B cell (primary cell): ENCODE measurements around the gene WFS1. TPM values are rescaled to one million over a fixed set of nuclear protein-coding genes. Genes with fewer than 3 reads are reported as not detected.

Experiments used
- ATAC-seq: fragments of 200-7000 bp; cut with Tn5 transposase; one replicate; pipeline ENCODE4 v1.10.0; 2021; ENCODE audit warnings: low read depth, mild to moderate bottlenecking, moderate number of reproducible peaks, moderate library complexity
- CTCF ChIA-PET: fragments of 350-600 bp; sonication (Branson Sonifier 250); formaldehyde crosslinking; loops from one replicate; lab custom pipeline; 2021; ENCODE audit warnings: antibody characterized with exemption, inconsistent platforms; lab: Charles Lee
- POLR2A ChIA-PET: fragments of 350-600 bp; sonication (Branson Sonifier 250); formaldehyde crosslinking; loops from one replicate; lab custom pipeline; 2021; ENCODE audit warnings: antibody characterized with exemption; lab: Charles Lee
- DNase-seq: peaks from one replicate; pipeline ENCODE4 v3.0.0; 2013
- H2AFZ ChIP-seq: 2 replicates; pipeline ENCODE4 v1.6.1; 2012; ENCODE audit warnings: mild to moderate bottlenecking, low read depth, low read length; ENCODE audit not compliant: insufficient read depth, poor library complexity, severe bottlenecking
- H3K27ac ChIP-seq, 2 donors: 1 replicate in 1 of 2; 2 replicates in 1 of 2; pipeline ENCODE4 v1.5.1; 2012 to 2013; ENCODE audit warnings: low read length in 2 of 2, mild to moderate bottlenecking in 2 of 2, moderate library complexity in 1 of 2
- H3K27me3 ChIP-seq, 4 experiments: fragments of 200-600 bp in 1 of 4; sonication (generic) in 1 of 4; replicated peaks in 1 of 4; 1 replicate in 2 of 4; 2 replicates in 2 of 4; pipeline versions ENCODE4 v1.6.1 to v1.7.0; 2013 to 2016; ENCODE audit warnings: low read length in 3 of 4, mild to moderate bottlenecking in 2 of 4, mixed read lengths in 1 of 4, moderate library complexity in 1 of 4; ENCODE audit not compliant: insufficient read depth in 4 of 4, control insufficient read depth in 3 of 4; ENCODE audit errors: control extremely low read depth in 1 of 4
- H3K36me3 ChIP-seq, 2 experiments: replicated peaks in 1 of 2; 1 replicate in 1 of 2; 2 replicates in 1 of 2; pipeline versions ENCODE4 v1.6.1 to v1.7.1; 2013; ENCODE audit warnings: low read length in 1 of 2; ENCODE audit not compliant: insufficient read depth in 2 of 2, control insufficient read depth in 1 of 2; ENCODE audit errors: control extremely low read depth in 1 of 2, extremely low read depth in 1 of 2
- H3K4me1 ChIP-seq, 2 donors: fragments of 200-600 bp in 1 of 2; sonication (generic) in 1 of 2; 1 replicate in 1 of 2; 2 replicates in 1 of 2; pipeline versions ENCODE4 v1.5.1 to v1.6.1; 2013 to 2017; ENCODE audit warnings: low read length in 2 of 2; ENCODE audit not compliant: control insufficient read depth in 2 of 2, insufficient read depth in 2 of 2
- H3K4me2 ChIP-seq: replicated peaks from 2 replicates; pipeline ENCODE3; 2012; ENCODE audit warnings: mild to moderate bottlenecking, low read depth, low read length; ENCODE audit not compliant: poor library complexity, severe bottlenecking
- H3K4me3 ChIP-seq, 5 experiments: fragments of 200-600 bp in 1 of 5; sonication (generic) in 1 of 5; 1 replicate in 3 of 5; 2 replicates in 2 of 5; pipeline versions ENCODE4 v1.5.1 to v1.7.0; 2011 to 2016; ENCODE audit warnings: low read length in 4 of 5, mild to moderate bottlenecking in 4 of 5, low read depth in 2 of 5, control low read depth in 1 of 5, moderate library complexity in 1 of 5; ENCODE audit not compliant: insufficient read depth in 1 of 5; ENCODE audit errors: control extremely low read depth in 1 of 5, extremely low read depth in 1 of 5
- H3K79me2 ChIP-seq: fragments of 200-600 bp; sonication (generic); one replicate; pipeline ENCODE4 v1.6.0; 2016; ENCODE audit warnings: low read length; ENCODE audit not compliant: control insufficient read depth, insufficient read depth
- H3K9ac ChIP-seq: fragments of 200-600 bp; sonication (generic); 2 replicates; pipeline ENCODE4 v1.6.1; 2017; ENCODE audit warnings: mild to moderate bottlenecking, low read length, moderate library complexity
- H3K9me3 ChIP-seq, 3 donors: one replicate each; pipeline versions ENCODE4 v1.6.1 to v1.7.1; 2013; ENCODE audit warnings: low read length in 2 of 3; ENCODE audit not compliant: control insufficient read depth in 2 of 3, insufficient read depth in 1 of 3; ENCODE audit errors: control extremely low read depth in 1 of 3
- H4K20me1 ChIP-seq: 2 replicates; pipeline ENCODE4 v1.6.0; 2012; ENCODE audit warnings: mild to moderate bottlenecking, low read length; ENCODE audit not compliant: insufficient read depth, control insufficient read depth, poor library complexity, severe bottlenecking
- H3K27ac Mint-ChIP-seq: one replicate; pipeline ENCODE4 v1.8.0; 2021; ENCODE audit warnings: mixed read lengths
- H3K27me3 Mint-ChIP-seq: one replicate; pipeline ENCODE4 v1.8.0; 2021; ENCODE audit warnings: mixed read lengths
- H3K4me1 Mint-ChIP-seq: one replicate; pipeline ENCODE4 v1.8.0; 2021; ENCODE audit warnings: mixed read lengths
- H3K4me3 Mint-ChIP-seq: one replicate; pipeline ENCODE4 v1.8.0; 2021; ENCODE audit warnings: mixed read lengths
- H3K9me3 Mint-ChIP-seq: one replicate; pipeline ENCODE4 v1.8.0; 2022; ENCODE audit warnings: mixed read lengths; ENCODE audit not compliant: insufficient read depth
- EZH2 ChIP-seq: IDR thresholded peaks from 2 replicates; pipeline ENCODE4 v1.6.1; 2012; ENCODE audit warnings: borderline replicate concordance, low read depth, mild to moderate bottlenecking, moderate library complexity, low read length; ENCODE audit not compliant: insufficient read depth, poor library complexity, severe bottlenecking
- WGBS: methylation state at CpG from one replicate; pipeline ENCODE4 v1.1.5; 2013; ENCODE audit warnings: missing lambda C conversion rate; ENCODE audit not compliant: insufficient coverage; 5-methylcytosine and 5-hydroxymethylcytosine counted together
- intact Hi-C: fragments of 100-400 bp; cut with micrococcal nuclease; formaldehyde crosslinking; loops from one replicate; pipeline ENCODE4 v1.10.0; 2022
- polyA plus RNA-seq: library from polyadenylated mRNA; depleted of rRNA; stranded (reverse); fragments of >200 nt; gene quantifications from 2 replicates; pipeline ENCODE4 v1.2.3, GENCODE V29; 2012
- total RNA-seq, 2 donors: library from RNA; stranded (reverse); fragments of 120-200 nt in 1 of 2; gene quantifications; 1 replicate in 1 of 2; 2 replicates in 1 of 2; pipeline versions ENCODE4 v1.2.3 to v1.2.4, GENCODE V29; 2013 to 2022
- TF ChIP-seq, protein P1 (sequence below): fragments of 200-600 bp; IDR thresholded peaks from one replicate; pipeline ENCODE4 v1.8.0; 2022; ENCODE audit warnings: antibody characterized with exemption, mild to moderate bottlenecking

WFS1 gene
- total and polyA plus RNA-seq, 2 donors (not counting 1 experiment from before 2014, with no cell fraction given), result 5.8 to 6.7 TPM

DNA sequence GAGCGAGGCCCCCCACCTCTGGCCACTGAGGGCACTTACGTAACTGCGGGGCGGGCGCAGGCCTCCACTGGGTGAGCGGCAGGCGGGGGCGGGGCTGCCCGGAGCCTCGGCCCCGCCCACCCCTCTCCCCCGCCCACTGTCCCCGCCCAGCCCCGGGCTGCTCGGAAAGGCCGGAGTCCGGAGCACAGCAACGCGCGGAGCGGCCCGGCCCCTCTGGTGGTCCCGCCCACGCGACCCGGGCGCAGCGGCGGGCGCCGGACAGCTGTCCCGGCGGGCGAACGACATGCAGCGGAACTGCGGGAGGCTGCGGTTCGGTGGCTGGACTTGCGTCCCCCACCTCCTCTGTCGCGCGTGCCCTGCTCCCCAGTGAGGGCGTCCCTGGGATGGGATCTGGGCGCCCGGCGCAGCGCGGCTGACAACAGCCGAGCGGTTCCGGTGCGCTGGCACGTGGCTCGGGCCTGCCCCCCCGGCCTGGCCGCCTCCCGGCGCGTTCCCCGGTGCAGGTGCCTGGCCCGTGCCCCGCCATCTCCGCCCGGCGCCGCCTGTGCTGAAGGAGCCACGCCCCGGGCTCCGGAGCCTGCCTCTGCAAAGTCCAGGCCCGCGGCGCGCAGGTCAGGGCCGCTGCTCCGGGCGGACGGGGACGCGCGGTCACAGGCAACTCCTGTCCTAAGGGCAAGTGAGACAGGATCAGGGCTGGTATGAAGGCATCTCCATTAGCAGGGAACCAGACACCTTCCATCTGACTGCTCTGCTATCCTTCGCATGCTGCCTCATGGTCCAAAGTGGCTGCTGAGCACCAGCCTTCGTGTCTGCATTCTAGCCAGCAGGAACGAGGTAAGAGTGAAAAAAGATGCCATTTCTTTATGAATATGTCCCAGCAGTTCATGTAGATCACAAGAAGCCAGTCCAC is 47.5 kb upstream of the WFS1 start:
- Histone ChIP-seq H3K9me3 (peaks cover 2 to 20% (median 6%) of the 10 kb centered on the region in 3 donors), H2AFZ (no peak overlapping the region), H3K27me3 (peaks cover 0 to 38% (median 17%) of the 10 kb centered on the region in 4 experiments), H3K27ac (no peak overlapping the region), H3K4me2 (no peak overlapping the region), H3K79me2 (no peaks in the 10 kb centered on the region), H3K36me3 (no peaks in the 10 kb centered on the region), H3K9ac (no peak overlapping the region), H4K20me1 (no peaks in the 10 kb centered on the region), H3K4me1 (peaks cover 0 to 5% of the 10 kb centered on the region in 2 donors), H3K4me3 (no peak overlapping the region)
- Mint-ChIP-seq H3K27me3 (peaks cover 53% of the 10 kb centered on the region), H3K9me3 (no peaks in the 10 kb centered on the region), H3K4me1 (no peaks in the 10 kb centered on the region), H3K4me3 (no peak overlapping the region), H3K27ac (no peak overlapping the region)
- WGBS, result 27% methylated on average over 72 of the region's 84 CpGs
- ChIA-PET POLR2A (no interaction called here), CTCF (no interaction called here)
- intact Hi-C loops, result no loop called here
- ATAC-seq (peak; percentile 45), DNase-seq (no peak)
- TF ChIP-seq, protein P1, sequence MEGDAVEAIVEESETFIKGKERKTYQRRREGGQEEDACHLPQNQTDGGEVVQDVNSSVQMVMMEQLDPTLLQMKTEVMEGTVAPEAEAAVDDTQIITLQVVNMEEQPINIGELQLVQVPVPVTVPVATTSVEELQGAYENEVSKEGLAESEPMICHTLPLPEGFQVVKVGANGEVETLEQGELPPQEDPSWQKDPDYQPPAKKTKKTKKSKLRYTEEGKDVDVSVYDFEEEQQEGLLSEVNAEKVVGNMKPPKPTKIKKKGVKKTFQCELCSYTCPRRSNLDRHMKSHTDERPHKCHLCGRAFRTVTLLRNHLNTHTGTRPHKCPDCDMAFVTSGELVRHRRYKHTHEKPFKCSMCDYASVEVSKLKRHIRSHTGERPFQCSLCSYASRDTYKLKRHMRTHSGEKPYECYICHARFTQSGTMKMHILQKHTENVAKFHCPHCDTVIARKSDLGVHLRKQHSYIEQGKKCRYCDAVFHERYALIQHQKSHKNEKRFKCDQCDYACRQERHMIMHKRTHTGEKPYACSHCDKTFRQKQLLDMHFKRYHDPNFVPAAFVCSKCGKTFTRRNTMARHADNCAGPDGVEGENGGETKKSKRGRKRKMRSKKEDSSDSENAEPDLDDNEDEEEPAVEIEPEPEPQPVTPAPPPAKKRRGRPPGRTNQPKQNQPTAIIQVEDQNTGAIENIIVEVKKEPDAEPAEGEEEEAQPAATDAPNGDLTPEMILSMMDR, result no peak
- no peak for TF ChIP-seq EZH2

GRCh38 chr4:6222761-6223292 is 46.8 kb upstream of the WFS1 start:
- no peak overlapping the region for H3K4me3 Mint-ChIP-seq
- H3K9me3 Mint-ChIP-seq, result no peaks in the 10 kb centered on the region
- Histone ChIP-seq H3K79me2 (no peaks in the 10 kb centered on the region), H3K36me3 (no peaks in the 10 kb centered on the region), H3K27me3 (peaks cover 0 to 38% (median 17%) of the 10 kb centered on the region in 4 experiments), H3K9ac (no peak overlapping the region), H4K20me1 (no peaks in the 10 kb centered on the region), H2AFZ (no peak overlapping the region), H3K4me1 (peaks cover 0 to 5% of the 10 kb centered on the region in 2 donors), H3K27ac (no peak overlapping the region), H3K4me2 (no peak overlapping the region), H3K9me3 (peaks cover 0 to 20% (median 6%) of the 10 kb centered on the region in 3 donors), H3K4me3 (no peak overlapping the region)
- no peak overlapping the region for H3K27ac Mint-ChIP-seq
- DNase-seq (no peak), ATAC-seq (no peak)
- ChIA-PET POLR2A (no interaction called here), CTCF (no interaction called here)
- TF ChIP-seq EZH2, result no peak
- TF ChIP-seq, protein P1, result no peak
- peaks cover 53% of the 10 kb centered on the region for H3K27me3 Mint-ChIP-seq
- 58% methylated on average over 2 of the region's 10 CpGs for WGBS
- intact Hi-C loops, result no loop called here
- no peaks in the 10 kb centered on the region for H3K4me1 Mint-ChIP-seq
